WTC11 (cell line): ENCODE results near the gene ASGR1.

Source experiments
- ELF4 ChIP-seq: sonication (generic); formaldehyde crosslinking; IDR thresholded peaks from 2 replicates; pipeline ENCODE4 v1.8.1; 2022; ENCODE audit warnings: low read depth, mild to moderate bottlenecking, moderate library complexity, missing genetic modification reagents
- FOXJ3 ChIP-seq: sonication (generic); formaldehyde crosslinking; IDR thresholded peaks from 2 replicates; pipeline ENCODE4 v1.9.0; 2021; ENCODE audit warnings: missing genetic modification reagents, mild to moderate bottlenecking, borderline replicate concordance
- FOXP1 ChIP-seq: sonication (generic); formaldehyde crosslinking; IDR thresholded peaks from 2 replicates; pipeline ENCODE4 v1.8.0; 2022; ENCODE audit warnings: missing genetic modification reagents, mild to moderate bottlenecking, moderate library complexity, borderline replicate concordance
- MXD4 ChIP-seq: fragments of 250-450 bp; sonication (Bioruptor Pico); IDR thresholded peaks from 2 replicates; pipeline ENCODE4 v1.8.0; 2021; ENCODE audit warnings: mild to moderate bottlenecking, moderate library complexity, borderline replicate concordance
- NFYB ChIP-seq: sonication (generic); formaldehyde crosslinking; conservative IDR thresholded peaks from 2 replicates; pipeline ENCODE4 v1.8.0; 2022; ENCODE audit warnings: low read depth, missing genetic modification reagents
- ZNF121 ChIP-seq: sonication (generic); formaldehyde crosslinking; IDR thresholded peaks from 2 replicates; pipeline ENCODE4 v1.8.0; 2023; ENCODE audit warnings: missing genetic modification reagents
- ZNF317 ChIP-seq: sonication (generic); formaldehyde crosslinking; IDR thresholded peaks from 2 replicates; pipeline ENCODE4 v1.8.1; 2023; ENCODE audit warnings: low read depth, mild to moderate bottlenecking, moderate library complexity, missing genetic modification reagents, borderline replicate concordance
- ZNF671 ChIP-seq: fragments of 250-450 bp; sonication (Bioruptor Pico); IDR thresholded peaks from 2 replicates; pipeline ENCODE4 v1.8.0; 2021; ENCODE audit warnings: mild to moderate bottlenecking
- TF ChIP-seq, protein P1 (sequence below): fragments of 200-600 bp; IDR thresholded peaks from 2 replicates; pipeline ENCODE4 v1.8.0; 2022; ENCODE audit warnings: antibody characterized with exemption
- TF ChIP-seq, protein P2 (sequence below): sonication (generic); formaldehyde crosslinking; IDR thresholded peaks from 2 replicates; pipeline ENCODE4 v1.8.0; 2022; ENCODE audit warnings: mild to moderate bottlenecking, missing genetic modification reagents
- TF ChIP-seq, protein P3 (sequence below): sonication (generic); formaldehyde crosslinking; IDR thresholded peaks from 2 replicates; pipeline ENCODE4 v1.8.0; 2023; ENCODE audit warnings: mild to moderate bottlenecking, missing genetic modification reagents
- TF ChIP-seq, protein P4 (sequence below): sonication (generic); formaldehyde crosslinking; IDR thresholded peaks from 2 replicates; pipeline ENCODE4 v1.8.0; 2023; ENCODE audit warnings: missing genetic modification reagents, mild to moderate bottlenecking, borderline replicate concordance
- TF ChIP-seq, protein P5 (sequence below): sonication (generic); formaldehyde crosslinking; IDR thresholded peaks from 2 replicates; pipeline ENCODE4 v1.8.0; 2022; ENCODE audit warnings: mild to moderate bottlenecking, missing genetic modification reagents

GRCh38 chr17:7219812-7220592 is 40.8 kb upstream of the ASGR1 start, which contains the start of the genes ACADVL and DLG4:
- TF ChIP-seq FOXP1 (peak; percentile 48; the same call in 1 of the 2 replicates), MXD4 (CRISPR knock-in tag) (no peak), FOXJ3 (CRISPR knock-in tag) (no peak), ZNF317 (CRISPR knock-in tag) (no peak), ZNF121 (CRISPR knock-in tag) (no peak), NFYB (CRISPR knock-in tag) (no peak), ZNF671 (no peak; the same call in 1 of the 2 replicates), ELF4 (CRISPR knock-in tag) (0 out of 2 replicates have a peak, but pooled peaks have one; percentile 18)
- TF ChIP-seq, protein P1, sequence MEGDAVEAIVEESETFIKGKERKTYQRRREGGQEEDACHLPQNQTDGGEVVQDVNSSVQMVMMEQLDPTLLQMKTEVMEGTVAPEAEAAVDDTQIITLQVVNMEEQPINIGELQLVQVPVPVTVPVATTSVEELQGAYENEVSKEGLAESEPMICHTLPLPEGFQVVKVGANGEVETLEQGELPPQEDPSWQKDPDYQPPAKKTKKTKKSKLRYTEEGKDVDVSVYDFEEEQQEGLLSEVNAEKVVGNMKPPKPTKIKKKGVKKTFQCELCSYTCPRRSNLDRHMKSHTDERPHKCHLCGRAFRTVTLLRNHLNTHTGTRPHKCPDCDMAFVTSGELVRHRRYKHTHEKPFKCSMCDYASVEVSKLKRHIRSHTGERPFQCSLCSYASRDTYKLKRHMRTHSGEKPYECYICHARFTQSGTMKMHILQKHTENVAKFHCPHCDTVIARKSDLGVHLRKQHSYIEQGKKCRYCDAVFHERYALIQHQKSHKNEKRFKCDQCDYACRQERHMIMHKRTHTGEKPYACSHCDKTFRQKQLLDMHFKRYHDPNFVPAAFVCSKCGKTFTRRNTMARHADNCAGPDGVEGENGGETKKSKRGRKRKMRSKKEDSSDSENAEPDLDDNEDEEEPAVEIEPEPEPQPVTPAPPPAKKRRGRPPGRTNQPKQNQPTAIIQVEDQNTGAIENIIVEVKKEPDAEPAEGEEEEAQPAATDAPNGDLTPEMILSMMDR: no peak
- TF ChIP-seq, protein P2, sequence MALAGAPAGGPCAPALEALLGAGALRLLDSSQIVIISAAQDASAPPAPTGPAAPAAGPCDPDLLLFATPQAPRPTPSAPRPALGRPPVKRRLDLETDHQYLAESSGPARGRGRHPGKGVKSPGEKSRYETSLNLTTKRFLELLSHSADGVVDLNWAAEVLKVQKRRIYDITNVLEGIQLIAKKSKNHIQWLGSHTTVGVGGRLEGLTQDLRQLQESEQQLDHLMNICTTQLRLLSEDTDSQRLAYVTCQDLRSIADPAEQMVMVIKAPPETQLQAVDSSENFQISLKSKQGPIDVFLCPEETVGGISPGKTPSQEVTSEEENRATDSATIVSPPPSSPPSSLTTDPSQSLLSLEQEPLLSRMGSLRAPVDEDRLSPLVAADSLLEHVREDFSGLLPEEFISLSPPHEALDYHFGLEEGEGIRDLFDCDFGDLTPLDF (CRISPR knock-in tag): no peak
- TF ChIP-seq, protein P3, sequence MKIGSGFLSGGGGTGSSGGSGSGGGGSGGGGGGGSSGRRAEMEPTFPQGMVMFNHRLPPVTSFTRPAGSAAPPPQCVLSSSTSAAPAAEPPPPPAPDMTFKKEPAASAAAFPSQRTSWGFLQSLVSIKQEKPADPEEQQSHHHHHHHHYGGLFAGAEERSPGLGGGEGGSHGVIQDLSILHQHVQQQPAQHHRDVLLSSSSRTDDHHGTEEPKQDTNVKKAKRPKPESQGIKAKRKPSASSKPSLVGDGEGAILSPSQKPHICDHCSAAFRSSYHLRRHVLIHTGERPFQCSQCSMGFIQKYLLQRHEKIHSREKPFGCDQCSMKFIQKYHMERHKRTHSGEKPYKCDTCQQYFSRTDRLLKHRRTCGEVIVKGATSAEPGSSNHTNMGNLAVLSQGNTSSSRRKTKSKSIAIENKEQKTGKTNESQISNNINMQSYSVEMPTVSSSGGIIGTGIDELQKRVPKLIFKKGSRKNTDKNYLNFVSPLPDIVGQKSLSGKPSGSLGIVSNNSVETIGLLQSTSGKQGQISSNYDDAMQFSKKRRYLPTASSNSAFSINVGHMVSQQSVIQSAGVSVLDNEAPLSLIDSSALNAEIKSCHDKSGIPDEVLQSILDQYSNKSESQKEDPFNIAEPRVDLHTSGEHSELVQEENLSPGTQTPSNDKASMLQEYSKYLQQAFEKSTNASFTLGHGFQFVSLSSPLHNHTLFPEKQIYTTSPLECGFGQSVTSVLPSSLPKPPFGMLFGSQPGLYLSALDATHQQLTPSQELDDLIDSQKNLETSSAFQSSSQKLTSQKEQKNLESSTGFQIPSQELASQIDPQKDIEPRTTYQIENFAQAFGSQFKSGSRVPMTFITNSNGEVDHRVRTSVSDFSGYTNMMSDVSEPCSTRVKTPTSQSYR (CRISPR knock-in tag): no peak
- TF ChIP-seq, protein P4, sequence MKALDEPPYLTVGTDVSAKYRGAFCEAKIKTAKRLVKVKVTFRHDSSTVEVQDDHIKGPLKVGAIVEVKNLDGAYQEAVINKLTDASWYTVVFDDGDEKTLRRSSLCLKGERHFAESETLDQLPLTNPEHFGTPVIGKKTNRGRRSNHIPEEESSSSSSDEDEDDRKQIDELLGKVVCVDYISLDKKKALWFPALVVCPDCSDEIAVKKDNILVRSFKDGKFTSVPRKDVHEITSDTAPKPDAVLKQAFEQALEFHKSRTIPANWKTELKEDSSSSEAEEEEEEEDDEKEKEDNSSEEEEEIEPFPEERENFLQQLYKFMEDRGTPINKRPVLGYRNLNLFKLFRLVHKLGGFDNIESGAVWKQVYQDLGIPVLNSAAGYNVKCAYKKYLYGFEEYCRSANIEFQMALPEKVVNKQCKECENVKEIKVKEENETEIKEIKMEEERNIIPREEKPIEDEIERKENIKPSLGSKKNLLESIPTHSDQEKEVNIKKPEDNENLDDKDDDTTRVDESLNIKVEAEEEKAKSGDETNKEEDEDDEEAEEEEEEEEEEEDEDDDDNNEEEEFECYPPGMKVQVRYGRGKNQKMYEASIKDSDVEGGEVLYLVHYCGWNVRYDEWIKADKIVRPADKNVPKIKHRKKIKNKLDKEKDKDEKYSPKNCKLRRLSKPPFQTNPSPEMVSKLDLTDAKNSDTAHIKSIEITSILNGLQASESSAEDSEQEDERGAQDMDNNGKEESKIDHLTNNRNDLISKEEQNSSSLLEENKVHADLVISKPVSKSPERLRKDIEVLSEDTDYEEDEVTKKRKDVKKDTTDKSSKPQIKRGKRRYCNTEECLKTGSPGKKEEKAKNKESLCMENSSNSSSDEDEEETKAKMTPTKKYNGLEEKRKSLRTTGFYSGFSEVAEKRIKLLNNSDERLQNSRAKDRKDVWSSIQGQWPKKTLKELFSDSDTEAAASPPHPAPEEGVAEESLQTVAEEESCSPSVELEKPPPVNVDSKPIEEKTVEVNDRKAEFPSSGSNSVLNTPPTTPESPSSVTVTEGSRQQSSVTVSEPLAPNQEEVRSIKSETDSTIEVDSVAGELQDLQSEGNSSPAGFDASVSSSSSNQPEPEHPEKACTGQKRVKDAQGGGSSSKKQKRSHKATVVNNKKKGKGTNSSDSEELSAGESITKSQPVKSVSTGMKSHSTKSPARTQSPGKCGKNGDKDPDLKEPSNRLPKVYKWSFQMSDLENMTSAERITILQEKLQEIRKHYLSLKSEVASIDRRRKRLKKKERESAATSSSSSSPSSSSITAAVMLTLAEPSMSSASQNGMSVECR (CRISPR knock-in tag): peak; percentile 41; the same call in 1 of the 2 replicates
- TF ChIP-seq, protein P5, sequence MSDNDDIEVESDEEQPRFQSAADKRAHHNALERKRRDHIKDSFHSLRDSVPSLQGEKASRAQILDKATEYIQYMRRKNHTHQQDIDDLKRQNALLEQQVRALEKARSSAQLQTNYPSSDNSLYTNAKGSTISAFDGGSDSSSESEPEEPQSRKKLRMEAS: peak; percentile 16
